GM18505 (cell line): ENCODE results near the gene L1TD1.
"Not testable (repeated sequence)": the region's sequence is repeated elsewhere in the genome, so short reads cannot be mapped to it uniquely, and the experiment has no call there.

Source experiments
- ATAC-seq: cut with Tn5 transposase; IDR thresholded peaks from one replicate; pipeline ENCODE4 v1.9.1; 2021; ENCODE audit not compliant: unreplicated experiment
- POLR2A ChIP-seq: IDR thresholded peaks from 4 replicates; pipeline ENCODE4 v1.6.1; 2011; ENCODE audit warnings: borderline replicate concordance; ENCODE audit not compliant: insufficient read depth, insufficient read length; ENCODE audit errors: extremely low read depth

The L1TD1 gene

GRCh38 chr1:62237361-62237760 lies 42.7 kb downstream of the L1TD1 start:
- no peak for ATAC-seq
- TF ChIP-seq POLR2A, result no peak

GRCh38 chr1:62237950-62238374 lies 43.3 kb downstream of the L1TD1 start:
- no peak for TF ChIP-seq POLR2A
- no peak for ATAC-seq

- TF ChIP-seq POLR2A, result no peak
- ATAC-seq, result no peak
Observed at GRCh38 chr1:62238507-62238906, 43.9 kb downstream of the L1TD1 start.

- ATAC-seq, result not testable (repeated sequence)
Observed at GRCh38 chr1:62239652-62240403, 45.2 kb downstream of the L1TD1 start.

- TF ChIP-seq POLR2A, result no peak
- no peak for ATAC-seq
Observed at GRCh38 chr1:62240651-62241370, 46.2 kb downstream of the L1TD1 start.

GRCh38 chr1:62241371-62242131 lies 46.9 kb downstream of the L1TD1 start:
- no peak for ATAC-seq
- TF ChIP-seq POLR2A, result no peak

GRCh38 chr1:62244380-62244779 lies 49.7 kb downstream of the L1TD1 start:
- not testable (repeated sequence) for ATAC-seq

GRCh38 chr1:62245201-62245600 lies 50.6 kb downstream of the L1TD1 start:
- ATAC-seq, result no peak
- TF ChIP-seq POLR2A, result no peak

- no peak for TF ChIP-seq POLR2A
- ATAC-seq, result no peak
Observed at GRCh38 chr1:62247391-62248168, 52.9 kb downstream of the L1TD1 start.

GRCh38 chr1:62250126-62250726 lies 55.6 kb downstream of the L1TD1 start:
- TF ChIP-seq POLR2A, result no peak
- ATAC-seq, result no peak

- no peak for ATAC-seq
- no peak for TF ChIP-seq POLR2A
Observed at GRCh38 chr1:62259551-62259950, 64.9 kb downstream of the L1TD1 start.

GRCh38 chr1:62260688-62261087 lies 66.0 kb downstream of the L1TD1 start:
- no peak for ATAC-seq
- no peak for TF ChIP-seq POLR2A
